GM18868 (cell line): ENCODE data around the gene BTG4.

Experiments used
- ATAC-seq: cut with Tn5 transposase; IDR thresholded peaks from one replicate; pipeline ENCODE4 v1.9.1; 2021; ENCODE audit warnings: mild to moderate bottlenecking, moderate library complexity; ENCODE audit not compliant: unreplicated experiment

The BTG4 gene

GRCh38 chr11:111456086-111456858 is 55.9 kb downstream of the BTG4 start:
- ATAC-seq, result no peak

- ATAC-seq, result no peak
These were observed 56.7 kb downstream of the BTG4 start for GRCh38 chr11:111455291-111456085.

- ATAC-seq, result no peak
These were observed 57.5 kb downstream of the BTG4 start for GRCh38 chr11:111454561-111455192.

- no peak for ATAC-seq
These were observed 59.2 kb downstream of the BTG4 start for GRCh38 chr11:111452817-111453552.

GRCh38 chr11:111452146-111452545 is 60.0 kb downstream of the BTG4 start:
- no peak for ATAC-seq

GRCh38 chr11:111450480-111451320 is 61.5 kb downstream of the BTG4 start:
- ATAC-seq, result peak; percentile 75

GRCh38 chr11:111449696-111450479 is 62.3 kb downstream of the BTG4 start:
- no peak for ATAC-seq

GRCh38 chr11:111448831-111449557 is 63.2 kb downstream of the BTG4 start:
- ATAC-seq, result no peak

GRCh38 chr11:111448414-111448813 is 63.8 kb downstream of the BTG4 start:
- no peak for ATAC-seq

- no peak for ATAC-seq
These were observed 64.3 kb downstream of the BTG4 start for GRCh38 chr11:111447931-111448330.

GRCh38 chr11:111447112-111447471 is 65.1 kb downstream of the BTG4 start:
- ATAC-seq, result no peak

GRCh38 chr11:111446404-111447111 is 65.6 kb downstream of the BTG4 start:
- ATAC-seq, result peak; percentile 87

- ATAC-seq, result no peak
These were observed 66.6 kb downstream of the BTG4 start for GRCh38 chr11:111445586-111445985.
